Endothelial cell of umbilical vein (primary cell): Measurements from ENCODE around the gene CNN2. TPM values are rescaled to one million over a fixed set of nuclear protein-coding genes. Genes with fewer than 3 reads are reported as not detected.

Source experiments
- BruUV-seq: library from RNA; stranded (reverse); fragments of 400-500 nt; replicated peaks from 2 replicates; lab custom pipeline; 2021; lab: Mats Ljungman, UMichigan
- CTCF ChIA-PET: fragments of 300-600, 350-600 bp; sonication (Branson Sonifier 250); formaldehyde crosslinking; loops from one replicate; lab custom pipeline; 2021; ENCODE audit warnings: antibody characterized with exemption, inconsistent platforms; lab: Charles Lee
- POLR2A ChIA-PET: fragments of 300-600, 350-600 bp; sonication (Branson Sonifier 250); formaldehyde crosslinking; loops from one replicate; lab custom pipeline; 2021; ENCODE audit warnings: antibody characterized with exemption, inconsistent platforms; lab: Charles Lee
- DNase-seq: peaks from one replicate; pipeline ENCODE4 v3.0.0-alpha.2; 2011; ENCODE audit warnings: low read depth, low spot score
- FAIRE-seq: peaks from 2 replicates; lab custom pipeline; 2011; peaks lifted over from hg19 to GRCh38; lab: Jason Lieb, UNC
- H2AFZ ChIP-seq: 2 replicates; pipeline ENCODE4 v1.6.0; 2012; ENCODE audit warnings: low read depth, low read length, control low read depth, inconsistent platforms
- H3K27ac ChIP-seq: 2 replicates; pipeline ENCODE4 v1.5.1; 2011; ENCODE audit warnings: low read depth, mild to moderate bottlenecking, control low read depth, low read length, moderate library complexity; ENCODE audit not compliant: insufficient read depth
- H3K27me3 ChIP-seq, 2 experiments: 2 replicates each; pipeline versions ENCODE4 v1.6.0 to v1.6.1; 2011; ENCODE audit warnings: low read length in 2 of 2, mixed read lengths in 1 of 2; ENCODE audit not compliant: control insufficient read depth in 2 of 2, insufficient read depth in 2 of 2
- H3K36me3 ChIP-seq, 2 experiments: 2 replicates in 1 of 2; 3 replicates in 1 of 2; pipeline ENCODE4 v1.5.1; 2011; ENCODE audit warnings: low read length in 2 of 2, mild to moderate bottlenecking in 1 of 2, moderate library complexity in 1 of 2; ENCODE audit not compliant: control insufficient read depth in 2 of 2, insufficient read depth in 2 of 2; ENCODE audit errors: extremely low read depth in 1 of 2
- H3K4me1 ChIP-seq: 3 replicates; pipeline ENCODE4 v1.5.1; 2011; ENCODE audit warnings: mild to moderate bottlenecking, low read length; ENCODE audit not compliant: control insufficient read depth, insufficient read depth; ENCODE audit errors: extremely low read depth
- H3K4me2 ChIP-seq: 2 replicates; pipeline ENCODE4 v1.6.1; 2011; ENCODE audit warnings: low read length, control low read depth, mixed read lengths; ENCODE audit not compliant: insufficient read depth
- H3K4me3 ChIP-seq, 3 experiments: fragments of 200-600 bp in 1 of 3; sonication (generic), shearing (Covaris generic) in 1 of 3; replicated peaks in 1 of 3; 2 replicates each; pipeline ENCODE4 v1.5.1; 2011 to 2016; ENCODE audit warnings: control low read depth in 3 of 3, low read length in 3 of 3, mild to moderate bottlenecking in 2 of 3, inconsistent platforms in 1 of 3, low read depth in 1 of 3, moderate library complexity in 1 of 3; ENCODE audit not compliant: insufficient read depth in 1 of 3
- H3K79me2 ChIP-seq: 2 replicates; pipeline ENCODE4 v1.6.0; 2012; ENCODE audit warnings: low read length, inconsistent platforms; ENCODE audit not compliant: control insufficient read depth, insufficient read depth
- H3K9ac ChIP-seq: replicated peaks from 2 replicates; pipeline ENCODE3; 2011; ENCODE audit warnings: low read length, control low read depth; ENCODE audit not compliant: insufficient read depth; ENCODE audit errors: extremely low read depth
- H3K9me1 ChIP-seq: replicated peaks from 3 replicates; pipeline ENCODE4 v1.6.0; 2011; ENCODE audit warnings: mild to moderate bottlenecking, low read length; ENCODE audit not compliant: control insufficient read depth, insufficient read depth; ENCODE audit errors: extremely low read depth
- H3K9me3 ChIP-seq: replicated peaks from 2 replicates; pipeline ENCODE4 v1.5.1; 2012; ENCODE audit warnings: low read length, inconsistent platforms; ENCODE audit not compliant: control insufficient read depth, insufficient read depth
- H4K20me1 ChIP-seq: replicated peaks from 2 replicates; pipeline ENCODE3; 2011; ENCODE audit warnings: mild to moderate bottlenecking, low read length; ENCODE audit not compliant: control insufficient read depth, insufficient read depth; ENCODE audit errors: extremely low read depth
- EZH2 ChIP-seq: IDR thresholded peaks from 2 replicates; pipeline ENCODE4 v1.6.1; 2012; ENCODE audit warnings: borderline replicate concordance, low read depth, mild to moderate bottlenecking, moderate library complexity, low read length, inconsistent platforms; ENCODE audit not compliant: severe bottlenecking
- FOS ChIP-seq: IDR thresholded peaks from 2 replicates; pipeline ENCODE4 v1.6.1; 2011; ENCODE audit warnings: mild to moderate bottlenecking, low read length, moderate library complexity, borderline replicate concordance; ENCODE audit not compliant: insufficient read depth
- GATA2 ChIP-seq: IDR thresholded peaks from 2 replicates; pipeline ENCODE4 v1.7.0; 2011; ENCODE audit warnings: low read depth, mild to moderate bottlenecking, moderate library complexity, mixed read lengths, low read length; ENCODE audit not compliant: insufficient read length, insufficient read depth
- JUN ChIP-seq: IDR thresholded peaks from 2 replicates; pipeline ENCODE4 v1.6.1; 2011; ENCODE audit warnings: borderline replicate concordance, low read depth; ENCODE audit not compliant: insufficient read length, insufficient read depth
- MYC ChIP-seq: IDR thresholded peaks from one replicate; pipeline ENCODE4 v1.6.1; 2011; ENCODE audit warnings: mild to moderate bottlenecking, low read depth, low read length
- POLR2A ChIP-seq: IDR thresholded peaks from 2 replicates; pipeline ENCODE4 v1.6.1; 2012; ENCODE audit warnings: low read depth, mild to moderate bottlenecking, control low read depth, low read length
- POLR2AphosphoS5 ChIP-seq: IDR thresholded peaks from 2 replicates; pipeline ENCODE4 v1.6.1; 2012; ENCODE audit warnings: low read depth, mild to moderate bottlenecking, control low read depth, low read length, moderate library complexity; ENCODE audit not compliant: insufficient read depth
- dilution Hi-C: fragments of 300-500 bp; cut with MboI; formaldehyde crosslinking; loops from one replicate; pipeline ENCODE4 v1.15.0; 2019; ENCODE audit warnings: low sequenced_read_pairs; ENCODE audit not compliant: extremely low pct_ligation_motif_present
- intact Hi-C: fragments of 100-400 bp; cut with micrococcal nuclease; formaldehyde crosslinking; loops from one replicate; pipeline ENCODE4 v1.10.0; 2022
- polyA plus RNA-seq, 4 experiments: library from polyadenylated mRNA; depleted of rRNA in 3 of 4; stranded (reverse) in 3 of 4; unstranded in 1 of 4; fragments of >200 nt; gene quantifications; 2 replicates each; pipeline versions ENCODE4 v1.2.1 to v1.2.3, GENCODE V29; 2011 to 2012; ENCODE audit warnings: missing spikeins in 1 of 4
- total RNA-seq: library from RNA; stranded (reverse); gene quantifications from 2 replicates; pipeline ENCODE4 v1.2.3, GENCODE V29; 2021
- TF ChIP-seq, protein P1 (sequence below): IDR thresholded peaks from 2 replicates; pipeline ENCODE4 v1.6.1; 2011; ENCODE audit not compliant: insufficient read depth, insufficient read length
- TF ChIP-seq, protein P2 (sequence below), 2 donors: IDR thresholded peaks; 1 replicate in 1 of 2; 2 replicates in 1 of 2; pipeline ENCODE4 v1.5.1; 2011; ENCODE audit warnings: low read length in 2 of 2, mild to moderate bottlenecking in 2 of 2, moderate library complexity in 2 of 2, control low read depth in 1 of 2, inconsistent platforms in 1 of 2, low read depth in 1 of 2; ENCODE audit not compliant: insufficient read depth in 1 of 2; ENCODE audit errors: extremely low read depth in 1 of 2

Gene CNN2
- total and polyA plus RNA-seq, 2 donors (not counting 3 experiments of a cell fraction or from before 2014, with no cell fraction given) = 207 to 286 TPM

DNA sequence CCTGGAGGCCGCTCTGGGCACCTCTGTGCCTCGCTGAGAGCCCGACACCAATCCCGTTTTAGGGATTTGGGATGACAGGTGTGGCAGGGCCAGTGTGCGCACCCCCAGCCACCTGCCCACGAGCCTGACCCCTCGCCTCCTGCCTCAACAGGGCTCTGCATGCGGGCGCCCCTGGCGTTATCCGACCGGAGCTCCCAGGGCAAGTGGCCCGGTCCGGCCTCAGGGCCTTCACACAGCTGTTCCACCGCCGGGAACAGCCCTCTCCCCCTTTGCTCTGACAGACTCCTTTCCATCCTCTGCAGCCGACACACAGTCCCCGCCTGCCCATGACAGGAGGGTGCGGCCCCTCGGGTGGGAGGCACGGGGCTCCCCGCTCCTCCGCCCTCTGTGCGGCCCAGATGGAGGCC, 49.3 kb upstream of the CNN2 start:
- CTCF ChIA-PET = interaction anchor here (1.5 kb wide), 1 partner anchor 53 kb away, joined by 6 read pairs; no protein-coding TSS in a partner anchor
- intact Hi-C loops = no loop called here
- no peak for FAIRE-seq

More for the DNA sequence above, 49.3 kb upstream of the CNN2 start:
- Histone ChIP-seq H3K79me2 (no peaks in the 10 kb centered on the region), H3K36me3 (no peaks in the 10 kb centered on the region), H3K4me2 (no peak overlapping the region), H3K4me3 (no peak overlapping the region), H3K9me1 (no peaks in the 10 kb centered on the region), H3K4me1 (no peaks in the 10 kb centered on the region), H3K27me3 (no peaks in the 10 kb centered on the region), H4K20me1 (no peaks in the 10 kb centered on the region), H3K9ac (no peak overlapping the region), H3K27ac (no peak overlapping the region), H3K9me3 (no peaks in the 10 kb centered on the region), H2AFZ (no peak overlapping the region)
- no TSS peak for BruUV-seq
- TF ChIP-seq, protein P1, sequence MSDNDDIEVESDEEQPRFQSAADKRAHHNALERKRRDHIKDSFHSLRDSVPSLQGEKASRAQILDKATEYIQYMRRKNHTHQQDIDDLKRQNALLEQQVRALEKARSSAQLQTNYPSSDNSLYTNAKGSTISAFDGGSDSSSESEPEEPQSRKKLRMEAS = no peak
- TF ChIP-seq FOS (no peak), POLR2AphosphoS5 (no peak), JUN (no peak), GATA2 (no peak), EZH2 (no peak), POLR2A (no peak), MYC (no peak)
- TF ChIP-seq, protein P2, sequence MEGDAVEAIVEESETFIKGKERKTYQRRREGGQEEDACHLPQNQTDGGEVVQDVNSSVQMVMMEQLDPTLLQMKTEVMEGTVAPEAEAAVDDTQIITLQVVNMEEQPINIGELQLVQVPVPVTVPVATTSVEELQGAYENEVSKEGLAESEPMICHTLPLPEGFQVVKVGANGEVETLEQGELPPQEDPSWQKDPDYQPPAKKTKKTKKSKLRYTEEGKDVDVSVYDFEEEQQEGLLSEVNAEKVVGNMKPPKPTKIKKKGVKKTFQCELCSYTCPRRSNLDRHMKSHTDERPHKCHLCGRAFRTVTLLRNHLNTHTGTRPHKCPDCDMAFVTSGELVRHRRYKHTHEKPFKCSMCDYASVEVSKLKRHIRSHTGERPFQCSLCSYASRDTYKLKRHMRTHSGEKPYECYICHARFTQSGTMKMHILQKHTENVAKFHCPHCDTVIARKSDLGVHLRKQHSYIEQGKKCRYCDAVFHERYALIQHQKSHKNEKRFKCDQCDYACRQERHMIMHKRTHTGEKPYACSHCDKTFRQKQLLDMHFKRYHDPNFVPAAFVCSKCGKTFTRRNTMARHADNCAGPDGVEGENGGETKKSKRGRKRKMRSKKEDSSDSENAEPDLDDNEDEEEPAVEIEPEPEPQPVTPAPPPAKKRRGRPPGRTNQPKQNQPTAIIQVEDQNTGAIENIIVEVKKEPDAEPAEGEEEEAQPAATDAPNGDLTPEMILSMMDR (IDR thresholded peaks at IDR 0.05; ENCODE audit: extremely low read depth in 1 of 2, insufficient read depth in 1 of 2, low read depth in 1 of 2, low read length in 2 of 2) = no peak
- no peak for DNase-seq
- POLR2A ChIA-PET = no interaction called here
- dilution Hi-C loops = no loop called here
